Central memory CD4-positive, alpha-beta T cell (primary cell): Measurements from ENCODE around the gene PI4KA.
"Not testable (repeated sequence)": the region's sequence is repeated elsewhere in the genome, so short reads cannot be mapped to it uniquely, and the experiment has no call there.

Source experiments
- DNase-seq: peaks from one replicate; pipeline ENCODE4 v3.0.0; 2022

PI4KA gene

GRCh38 chr22:20662524-20663036, 196.0 kb downstream of the PI4KA start:
- DNase-seq, result not testable (repeated sequence)

- no peak for DNase-seq
Observed at GRCh38 chr22:20661473-20661872, 197.1 kb downstream of the PI4KA start.

- no peak for DNase-seq
Observed at GRCh38 chr22:20660441-20661054, 198.1 kb downstream of the PI4KA start.

- no peak for DNase-seq
Observed at GRCh38 chr22:20659920-20660319, 198.7 kb downstream of the PI4KA start.

- no peak for DNase-seq
Observed at GRCh38 chr22:20659258-20659657, 199.4 kb downstream of the PI4KA start.

- no peak for DNase-seq
Observed at GRCh38 chr22:20658433-20659222, 200.0 kb downstream of the PI4KA start.

GRCh38 chr22:20657963-20658362, 200.6 kb downstream of the PI4KA start:
- no peak for DNase-seq
